GM12878 (cell line): ENCODE results near the gene CLIP1. TPM values are rescaled to one million over a fixed set of nuclear protein-coding genes. Genes with fewer than 3 reads are reported as not detected.

ENCODE experiments used
- polyA plus RNA-seq, 11 experiments: library from polyadenylated mRNA; depleted of rRNA in 4 of 11; unstranded in 6 of 11; stranded (reverse) in 5 of 11; fragments of >200 nt; fragmentation: Nextera tagmentation in 4 of 11; fragmentation: Illumina TruSeq in 1 of 11; extraction: Ambion mirVana in 4 of 11; extraction: Trizol in 1 of 11; gene quantifications; 1 replicate in 1 of 11; 2 replicates in 10 of 11; pipeline versions ENCODE4 v1.2.1 to v1.2.3, GENCODE V29; 2011 to 2016; ENCODE audit warnings: inconsistent platforms in 2 of 11, missing spikeins in 2 of 11, low read depth in 1 of 11
- total RNA-seq, 4 experiments: library from RNA; depleted of rRNA in 3 of 4; stranded (reverse); fragments of >200 nt in 3 of 4; fragmentation: Illumina TruSeq in 1 of 4; extraction: Trizol in 1 of 4; gene quantifications; 2 replicates each; pipeline versions ENCODE4 v1.2.1 to v1.2.3, GENCODE V29; 2013 to 2021

Gene CLIP1
- total and polyA plus RNA-seq, 10 of the 15 experiments (the other 5 are each of a cell fraction or from before 2014, with no cell fraction given), result 6.0 to 45.4 (median 25.2) TPM

Other genes with a start within 250 kb of the CLIP1 start
Only the 7 nearest of the 8 such genes appear.
- gene LRRC43, start 239.5 kb downstream of the CLIP1 start, total RNA-seq (2014; rRNA removed), result 0.27 TPM in 1 of 2 replicates, not detected in the other
- gene LRRC43, start 239.5 kb downstream of the CLIP1 start, total RNA-seq (2014; rRNA removed; fragmentation: Illumina TruSeq; extraction: Trizol), result not detected in 2 replicates
- gene LRRC43, start 239.5 kb downstream of the CLIP1 start, total RNA-seq (2021), result 0.16 and 0.23 TPM in 2 replicates
- not detected in 2 replicates for gene LRRC43, start 239.5 kb downstream of the CLIP1 start, polyA plus RNA-seq (2011; rRNA removed)
- gene LRRC43, start 239.5 kb downstream of the CLIP1 start, polyA plus RNA-seq (2014; fragmentation: Illumina TruSeq; extraction: Trizol), result 0.52 TPM in 1 of 2 replicates, not detected in the other
- not detected for gene LRRC43, start 239.5 kb downstream of the CLIP1 start, polyA plus RNA-seq (2014; fragmentation: Nextera tagmentation; extraction: Ambion mirVana)
- gene LRRC43, start 239.5 kb downstream of the CLIP1 start, polyA plus RNA-seq (2014; rRNA removed), result 0.33 TPM in 1 of 2 replicates, not detected in the other
- not detected for gene LRRC43, start 239.5 kb downstream of the CLIP1 start, polyA plus RNA-seq (2016; fragmentation: Nextera tagmentation; extraction: Ambion mirVana)
- gene B3GNT4, start 219.0 kb downstream of the CLIP1 start, total RNA-seq (2014; rRNA removed), result not detected in 2 replicates
- not detected in 2 replicates for gene B3GNT4, start 219.0 kb downstream of the CLIP1 start, total RNA-seq (2014; rRNA removed; fragmentation: Illumina TruSeq; extraction: Trizol)
- not detected in 2 replicates for gene B3GNT4, start 219.0 kb downstream of the CLIP1 start, total RNA-seq (2021)
- gene B3GNT4, start 219.0 kb downstream of the CLIP1 start, polyA plus RNA-seq (2011; rRNA removed), result not detected in 2 replicates
- gene B3GNT4, start 219.0 kb downstream of the CLIP1 start, polyA plus RNA-seq (2014; fragmentation: Illumina TruSeq; extraction: Trizol), result not detected in 2 replicates
- under 1 TPM in 1 of 2 experiments, not detected in 1; 0.04 TPM for gene B3GNT4, start 219.0 kb downstream of the CLIP1 start, polyA plus RNA-seq (2014; fragmentation: Nextera tagmentation; extraction: Ambion mirVana)
- gene B3GNT4, start 219.0 kb downstream of the CLIP1 start, polyA plus RNA-seq (2014; rRNA removed), result not detected in 2 replicates
- gene B3GNT4, start 219.0 kb downstream of the CLIP1 start, polyA plus RNA-seq (2016; fragmentation: Nextera tagmentation; extraction: Ambion mirVana), result under 1 TPM; 0.88 to 0.95 TPM
- 46.6 and 56.9 TPM in 2 replicates for gene DIABLO, start 196.6 kb downstream of the CLIP1 start, total RNA-seq (2014; rRNA removed)
- gene DIABLO, start 196.6 kb downstream of the CLIP1 start, total RNA-seq (2014; rRNA removed; fragmentation: Illumina TruSeq; extraction: Trizol), result 47.1 and 47.4 TPM in 2 replicates
- 41.2 and 43.5 TPM in 2 replicates for gene DIABLO, start 196.6 kb downstream of the CLIP1 start, total RNA-seq (2021)
- 45.9 and 55.7 TPM in 2 replicates for gene DIABLO, start 196.6 kb downstream of the CLIP1 start, polyA plus RNA-seq (2011; rRNA removed)
- gene DIABLO, start 196.6 kb downstream of the CLIP1 start, polyA plus RNA-seq (2014; fragmentation: Illumina TruSeq; extraction: Trizol), result 46.8 and 50.3 TPM in 2 replicates
- gene DIABLO, start 196.6 kb downstream of the CLIP1 start, polyA plus RNA-seq (2014; fragmentation: Nextera tagmentation; extraction: Ambion mirVana), result 10 to 100 TPM; 18.3 to 21.1 TPM
- gene DIABLO, start 196.6 kb downstream of the CLIP1 start, polyA plus RNA-seq (2014; rRNA removed), result 40.8 and 43.9 TPM in 2 replicates
- gene DIABLO, start 196.6 kb downstream of the CLIP1 start, polyA plus RNA-seq (2016; fragmentation: Nextera tagmentation; extraction: Ambion mirVana), result 10 to 100 TPM; 67.0 to 69.9 TPM
- gene VPS33A, start 156.2 kb downstream of the CLIP1 start, total RNA-seq (2014; rRNA removed), result 21.1 and 22.8 TPM in 2 replicates
- 16.2 and 21.1 TPM in 2 replicates for gene VPS33A, start 156.2 kb downstream of the CLIP1 start, total RNA-seq (2014; rRNA removed; fragmentation: Illumina TruSeq; extraction: Trizol)
- gene VPS33A, start 156.2 kb downstream of the CLIP1 start, total RNA-seq (2021), result 22.1 and 22.4 TPM in 2 replicates
- 18.7 and 20.0 TPM in 2 replicates for gene VPS33A, start 156.2 kb downstream of the CLIP1 start, polyA plus RNA-seq (2011; rRNA removed)
- 21.0 and 24.9 TPM in 2 replicates for gene VPS33A, start 156.2 kb downstream of the CLIP1 start, polyA plus RNA-seq (2014; fragmentation: Illumina TruSeq; extraction: Trizol)
- 1 to 10 TPM; 7.7 to 8.7 TPM for gene VPS33A, start 156.2 kb downstream of the CLIP1 start, polyA plus RNA-seq (2014; fragmentation: Nextera tagmentation; extraction: Ambion mirVana)
- 19.4 and 20.4 TPM in 2 replicates for gene VPS33A, start 156.2 kb downstream of the CLIP1 start, polyA plus RNA-seq (2014; rRNA removed)
- gene VPS33A, start 156.2 kb downstream of the CLIP1 start, polyA plus RNA-seq (2016; fragmentation: Nextera tagmentation; extraction: Ambion mirVana), result 10 to 100 TPM; 32.1 to 33.6 TPM
- gene ZCCHC8, start 78.3 kb upstream of the CLIP1 start, total RNA-seq (2014; rRNA removed), result 23.6 and 25.1 TPM in 2 replicates
- gene ZCCHC8, start 78.3 kb upstream of the CLIP1 start, total RNA-seq (2014; rRNA removed; fragmentation: Illumina TruSeq; extraction: Trizol), result 28.9 and 30.3 TPM in 2 replicates
- 20.6 and 22.2 TPM in 2 replicates for gene ZCCHC8, start 78.3 kb upstream of the CLIP1 start, total RNA-seq (2021)
- gene ZCCHC8, start 78.3 kb upstream of the CLIP1 start, polyA plus RNA-seq (2011; rRNA removed), result 26.2 and 36.2 TPM in 2 replicates
- 34.8 and 46.5 TPM in 2 replicates for gene ZCCHC8, start 78.3 kb upstream of the CLIP1 start, polyA plus RNA-seq (2014; fragmentation: Illumina TruSeq; extraction: Trizol)
- 1 to 10 TPM; 8.8 to 9.4 TPM for gene ZCCHC8, start 78.3 kb upstream of the CLIP1 start, polyA plus RNA-seq (2014; fragmentation: Nextera tagmentation; extraction: Ambion mirVana)
- 21.1 and 21.8 TPM in 2 replicates for gene ZCCHC8, start 78.3 kb upstream of the CLIP1 start, polyA plus RNA-seq (2014; rRNA removed)
- gene ZCCHC8, start 78.3 kb upstream of the CLIP1 start, polyA plus RNA-seq (2016; fragmentation: Nextera tagmentation; extraction: Ambion mirVana), result 10 to 100 TPM; 16.9 to 18.7 TPM
- gene RSRC2, start 104.3 kb upstream of the CLIP1 start, total RNA-seq (2014; rRNA removed), result 53.1 and 58.6 TPM in 2 replicates
- gene RSRC2, start 104.3 kb upstream of the CLIP1 start, total RNA-seq (2014; rRNA removed; fragmentation: Illumina TruSeq; extraction: Trizol), result 111 and 114 TPM in 2 replicates
- gene RSRC2, start 104.3 kb upstream of the CLIP1 start, total RNA-seq (2021), result 50.3 and 58.4 TPM in 2 replicates
- 78.4 and 117 TPM in 2 replicates for gene RSRC2, start 104.3 kb upstream of the CLIP1 start, polyA plus RNA-seq (2011; rRNA removed)
- gene RSRC2, start 104.3 kb upstream of the CLIP1 start, polyA plus RNA-seq (2014; fragmentation: Illumina TruSeq; extraction: Trizol), result 112 and 155 TPM in 2 replicates
- 10 to 100 TPM; 49.8 to 52.3 TPM for gene RSRC2, start 104.3 kb upstream of the CLIP1 start, polyA plus RNA-seq (2014; fragmentation: Nextera tagmentation; extraction: Ambion mirVana)
- gene RSRC2, start 104.3 kb upstream of the CLIP1 start, polyA plus RNA-seq (2014; rRNA removed), result 56.5 and 63.2 TPM in 2 replicates
- gene RSRC2, start 104.3 kb upstream of the CLIP1 start, polyA plus RNA-seq (2016; fragmentation: Nextera tagmentation; extraction: Ambion mirVana), result 10 to 100 TPM; 56.2 to 62.7 TPM
- 91.4 and 102 TPM in 2 replicates for gene KNTC1, start 104.6 kb upstream of the CLIP1 start, total RNA-seq (2014; rRNA removed)
- 118 and 120 TPM in 2 replicates for gene KNTC1, start 104.6 kb upstream of the CLIP1 start, total RNA-seq (2014; rRNA removed; fragmentation: Illumina TruSeq; extraction: Trizol)
- gene KNTC1, start 104.6 kb upstream of the CLIP1 start, total RNA-seq (2021), result 63.0 and 68.3 TPM in 2 replicates
- gene KNTC1, start 104.6 kb upstream of the CLIP1 start, polyA plus RNA-seq (2011; rRNA removed), result 88.6 and 112 TPM in 2 replicates
- 84.2 and 111 TPM in 2 replicates for gene KNTC1, start 104.6 kb upstream of the CLIP1 start, polyA plus RNA-seq (2014; fragmentation: Illumina TruSeq; extraction: Trizol)
- gene KNTC1, start 104.6 kb upstream of the CLIP1 start, polyA plus RNA-seq (2014; fragmentation: Nextera tagmentation; extraction: Ambion mirVana), result 10 to 100 TPM; 37.2 to 38.3 TPM
- gene KNTC1, start 104.6 kb upstream of the CLIP1 start, polyA plus RNA-seq (2014; rRNA removed), result 80.2 and 95.0 TPM in 2 replicates
- 10 to 100 TPM; 52.9 to 64.8 TPM for gene KNTC1, start 104.6 kb upstream of the CLIP1 start, polyA plus RNA-seq (2016; fragmentation: Nextera tagmentation; extraction: Ambion mirVana)